Activated gamma-delta T cell (primary cell): Measurements from ENCODE around the gene APLF.
"Not testable (repeated sequence)": the region's sequence is repeated elsewhere in the genome, so short reads cannot be mapped to it uniquely, and the experiment has no call there.

Experiments used
- DNase-seq: peaks from one replicate; lab custom pipeline; 2025; lab: John Stamatoyannopoulos, UW

Gene APLF

GRCh38 chr2:68441179-68441993 lies 26.0 kb upstream of the APLF start:
- no peak for DNase-seq

- DNase-seq: no peak
These were observed 25.4 kb upstream of the APLF start for GRCh38 chr2:68441994-68442322.

- not testable (repeated sequence) for DNase-seq
These were observed 21.0 kb upstream of the APLF start for GRCh38 chr2:68446425-68446824.

DNA sequence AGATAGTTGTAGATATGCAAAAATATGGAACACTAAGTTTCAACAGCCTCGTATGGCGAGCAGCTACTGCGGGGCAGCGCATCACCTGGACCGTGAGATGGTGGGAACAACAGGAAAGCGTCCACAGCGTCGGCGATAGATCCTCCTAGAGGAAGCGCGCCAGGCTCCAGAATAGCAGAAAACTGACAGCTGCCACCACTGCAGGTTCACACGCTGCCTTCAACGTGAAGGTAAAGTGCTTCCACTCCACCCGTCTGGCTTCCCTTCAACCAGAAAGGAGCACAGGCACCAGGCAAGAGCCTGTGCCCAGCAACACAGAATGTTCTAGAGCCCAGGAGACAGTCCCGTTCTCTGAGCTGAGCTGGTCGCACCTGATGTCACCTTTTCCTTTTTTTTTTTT lies 20.3 kb upstream of the APLF start:
- no peak for DNase-seq

- no peak for DNase-seq
These were observed 18.4 kb upstream of the APLF start for GRCh38 chr2:68448671-68449653.

- DNase-seq: no peak
These were observed 15.1 kb upstream of the APLF start for GRCh38 chr2:68452158-68452900.

DNA sequence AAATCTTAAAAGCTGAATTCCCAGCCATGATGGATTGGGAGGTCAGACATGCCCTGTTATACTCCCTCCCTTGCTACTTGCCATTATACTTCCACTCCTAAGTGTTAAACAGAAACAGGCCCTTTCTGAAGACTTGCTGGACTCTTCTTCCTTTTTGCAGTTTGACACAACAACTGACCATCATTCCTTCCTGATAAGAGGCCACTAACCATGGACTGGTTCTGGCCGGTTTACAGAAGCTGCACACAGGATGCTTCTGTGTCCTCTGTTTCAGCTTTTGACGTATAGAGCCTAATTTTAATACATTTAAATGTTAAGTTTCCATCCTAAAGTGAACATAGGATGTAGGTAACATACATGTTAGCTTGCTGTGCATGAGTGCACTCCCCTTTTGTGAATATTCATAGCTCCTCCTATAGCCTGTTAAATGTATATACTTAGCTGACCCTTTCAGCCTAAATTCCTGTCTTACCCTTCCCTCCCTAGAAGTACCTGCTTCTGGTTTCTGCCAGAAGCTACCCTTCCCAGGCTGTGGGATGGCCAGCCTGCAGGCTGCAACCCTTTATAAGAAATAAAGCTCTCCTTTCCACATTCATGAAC lies 13.5 kb upstream of the APLF start:
- DNase-seq: no peak

- no peak for DNase-seq
These were observed 12.7 kb upstream of the APLF start for GRCh38 chr2:68454719-68455118.

DNA sequence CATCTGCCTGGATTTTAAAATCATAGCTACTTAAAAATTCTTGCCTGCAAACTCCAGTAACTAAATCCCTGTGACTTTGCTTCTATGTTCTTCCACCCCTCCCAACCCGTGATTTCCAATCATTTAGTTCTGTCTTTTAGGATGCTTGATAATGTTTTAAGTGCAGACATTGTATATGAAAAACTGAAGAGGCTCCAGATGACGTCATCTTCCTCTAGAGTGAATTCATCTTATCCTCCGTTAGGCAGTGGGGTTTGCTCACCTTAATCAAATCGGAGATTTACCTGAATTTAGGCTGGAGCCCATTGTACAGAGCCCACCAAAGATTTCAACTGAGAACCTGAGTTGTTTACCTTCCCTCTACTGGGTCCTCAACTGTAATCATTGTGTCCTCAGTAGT lies 11.2 kb upstream of the APLF start:
- no peak for DNase-seq

DNA sequence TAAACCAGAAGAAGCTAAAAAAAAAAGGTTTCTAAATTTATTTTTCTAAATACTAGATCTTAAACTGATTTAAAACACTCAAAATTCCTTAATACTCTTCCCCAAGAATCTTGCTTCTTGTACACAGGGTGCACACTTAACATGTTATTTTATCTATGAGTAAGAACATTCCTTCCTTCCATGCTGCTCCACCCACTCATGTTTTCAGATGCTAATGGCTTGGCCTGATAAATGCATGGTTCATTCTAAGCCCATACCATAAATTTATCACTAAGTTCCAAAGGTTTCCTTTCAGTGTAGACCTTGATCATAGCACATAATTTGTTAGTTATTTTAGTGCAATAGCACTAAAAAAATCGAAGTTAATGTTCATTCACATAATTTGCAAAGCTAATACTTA lies 8.4 kb upstream of the APLF start:
- DNase-seq: no peak

DNA sequence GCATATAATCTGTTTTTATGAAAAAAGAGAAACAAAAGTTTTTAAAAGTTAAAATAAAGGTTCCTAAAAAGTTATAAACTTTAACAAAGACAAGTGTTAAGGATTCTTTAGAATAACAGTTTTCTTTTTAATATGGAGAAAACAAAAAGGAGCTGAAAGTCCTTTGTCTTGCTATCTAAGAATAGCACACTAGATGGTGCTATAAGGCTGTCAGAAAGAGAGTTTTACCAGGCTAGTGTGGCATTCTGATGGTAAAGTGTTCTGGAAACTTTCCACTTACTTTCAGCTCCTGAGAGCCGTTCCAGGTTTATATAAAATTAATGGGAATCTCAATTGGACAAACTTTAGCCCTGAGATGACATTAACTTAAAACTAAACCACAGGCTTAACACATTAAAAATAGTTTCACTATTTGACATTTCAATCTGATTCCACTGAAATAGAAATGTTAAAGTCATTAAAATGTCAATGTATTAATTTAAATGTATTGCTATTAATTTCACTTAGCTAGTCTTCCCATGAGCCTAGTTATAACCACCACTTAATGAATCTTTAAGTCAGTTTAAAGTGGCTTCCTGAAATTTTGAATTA lies 4.0 kb upstream of the APLF start:
- DNase-seq: no peak

GRCh38 chr2:68464651-68465050 lies 2.7 kb upstream of the APLF start:
- no peak for DNase-seq

DNA sequence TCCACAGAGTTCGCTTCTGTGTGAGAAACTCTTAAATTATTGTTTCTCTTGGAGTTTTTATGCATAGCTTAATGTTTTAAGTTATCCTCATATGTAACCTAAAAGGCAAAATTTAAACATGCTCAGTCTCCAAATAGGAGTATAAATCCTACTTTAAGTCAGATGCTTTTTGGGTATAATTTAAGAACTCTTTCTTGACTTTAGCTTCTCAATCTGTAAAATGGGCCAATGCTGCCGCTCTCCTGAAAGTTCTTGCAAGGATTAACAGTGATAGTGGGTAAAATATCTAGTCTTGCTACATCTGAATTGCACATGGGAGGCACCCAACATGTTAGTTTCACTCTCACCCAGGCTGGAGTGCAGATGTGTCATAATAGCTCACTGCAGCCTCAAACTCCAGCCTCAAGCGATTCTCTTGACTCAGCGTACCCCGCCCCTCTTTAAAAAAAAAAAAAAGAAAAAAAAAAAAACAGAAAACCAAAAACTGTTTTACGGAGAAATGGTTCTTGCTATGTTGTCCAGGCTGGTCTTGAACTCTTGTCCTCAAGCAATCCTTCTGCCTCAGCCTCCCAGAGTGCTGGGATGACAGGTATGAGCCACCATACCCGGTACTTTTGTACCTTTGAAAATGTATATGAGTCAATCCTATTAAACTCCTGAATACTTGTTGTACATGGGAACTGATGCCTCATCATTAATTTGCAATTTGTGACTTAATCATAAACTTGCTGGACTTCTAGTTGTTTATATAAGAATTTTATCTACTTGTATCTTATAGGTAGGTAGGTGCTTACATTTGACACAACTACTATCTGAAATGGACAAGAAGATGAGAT lies 2.1 kb upstream of the APLF start:
- DNase-seq: no peak

- no peak for DNase-seq
These were observed 1.0 kb upstream of the APLF start for GRCh38 chr2:68466361-68466777.

DNA sequence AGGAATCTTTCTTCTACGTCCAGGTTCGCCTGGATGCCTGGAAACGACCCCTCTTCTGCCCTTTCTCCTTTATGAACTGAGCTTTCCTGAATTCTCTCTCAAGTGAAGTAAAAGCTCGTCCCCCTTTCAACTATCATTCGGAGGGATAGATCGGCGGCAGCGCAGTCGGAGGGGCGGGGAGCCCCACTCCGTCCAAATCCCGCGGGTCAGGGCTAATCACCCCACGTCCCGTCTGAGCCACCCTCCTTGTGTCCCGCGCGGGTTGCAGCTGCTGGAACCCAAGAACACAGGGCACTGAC lies 658 bp upstream of the APLF start:
- DNase-seq: no peak

DNA sequence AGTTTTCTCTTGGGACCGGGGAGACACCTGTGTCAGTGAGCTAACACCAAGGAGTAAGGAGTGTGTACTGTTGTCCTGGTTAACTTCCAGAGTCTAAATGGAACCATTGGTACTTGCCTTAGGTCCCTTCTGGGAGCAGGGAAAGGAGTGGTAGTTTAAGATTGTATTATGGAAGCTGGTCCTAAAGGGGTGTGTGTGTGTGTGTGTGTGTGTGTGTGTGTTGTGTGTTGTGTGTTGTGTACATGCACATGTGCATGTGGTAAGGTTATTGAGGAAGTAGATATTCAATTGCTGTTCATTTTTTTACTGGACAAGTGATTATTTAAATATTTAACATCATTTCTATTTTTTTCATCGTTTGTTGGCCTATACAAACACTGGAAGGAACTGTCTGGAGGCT lies 1.4 kb downstream of the APLF start:
- DNase-seq: no peak

DNA sequence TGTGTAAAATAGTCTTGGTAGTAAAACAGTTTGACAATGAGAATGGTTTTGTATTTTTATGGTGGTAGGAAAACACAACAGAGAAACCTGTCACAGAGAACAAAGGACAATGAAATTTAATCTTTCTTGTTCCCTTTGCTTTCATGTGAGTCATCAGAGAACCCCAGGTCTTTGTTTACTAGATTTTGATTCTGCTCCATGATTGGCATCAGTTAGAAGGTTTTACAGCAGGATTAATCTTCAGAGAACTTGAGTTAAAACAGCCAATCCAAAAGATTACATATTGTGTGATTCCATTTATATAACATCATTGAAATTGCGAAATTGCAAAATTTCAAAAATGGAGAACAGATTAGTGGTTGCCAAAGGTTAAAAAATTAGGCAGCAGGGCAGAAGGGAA lies 2.5 kb downstream of the APLF start:
- DNase-seq: no peak

DNA sequence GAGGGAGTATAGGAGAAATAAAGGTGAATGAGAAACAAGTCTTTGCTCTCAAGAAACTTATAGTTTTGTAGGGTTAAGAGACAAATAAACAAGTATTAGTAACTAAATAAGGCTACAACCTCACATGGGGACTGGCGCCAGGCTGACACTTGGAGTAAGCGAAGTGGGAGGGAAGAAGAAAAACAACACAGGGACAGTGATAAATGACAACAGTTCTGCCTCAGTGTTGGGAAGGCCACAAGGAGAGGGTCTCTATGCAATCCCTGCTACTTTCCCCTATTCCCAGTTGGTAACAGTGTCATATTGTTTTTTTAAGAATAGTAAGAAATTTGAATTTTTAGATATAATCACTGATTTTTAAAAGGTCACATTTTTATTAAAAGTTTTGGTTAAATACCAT lies 4.0 kb downstream of the APLF start:
- DNase-seq: no peak

GRCh38 chr2:68472796-68473414 lies 5.5 kb downstream of the APLF start:
- no peak for DNase-seq

DNA sequence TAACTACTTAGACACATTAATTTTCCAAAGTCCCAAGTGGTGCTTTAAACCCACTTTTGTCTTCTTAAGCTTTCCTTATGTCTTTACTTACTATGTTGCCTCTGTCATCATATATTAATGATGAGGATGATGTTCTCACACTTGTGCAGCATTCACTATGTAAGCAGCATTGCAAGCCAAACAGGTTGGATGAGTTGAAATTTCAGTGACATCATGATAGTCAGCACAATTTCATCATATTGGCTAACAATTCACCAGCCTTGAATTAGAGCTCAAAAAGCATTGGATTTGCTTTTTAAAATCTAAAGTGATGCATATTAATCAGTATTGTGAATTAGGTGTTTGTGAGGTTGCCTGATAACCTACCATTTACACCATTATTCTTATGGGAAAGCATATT lies 7.7 kb downstream of the APLF start:
- no peak for DNase-seq
